HG02798 (cell line): ENCODE measurements around the gene UBAC2.
A peak's percentile ranks its signal among the peaks of the same experiment; 100 is the strongest.

Experiments
- ATAC-seq: cut with Tn5 transposase; IDR thresholded peaks from one replicate; pipeline ENCODE4 v1.9.1; 2021; ENCODE audit warnings: mild to moderate bottlenecking; ENCODE audit not compliant: unreplicated experiment, poor library complexity

Gene UBAC2

DNA sequence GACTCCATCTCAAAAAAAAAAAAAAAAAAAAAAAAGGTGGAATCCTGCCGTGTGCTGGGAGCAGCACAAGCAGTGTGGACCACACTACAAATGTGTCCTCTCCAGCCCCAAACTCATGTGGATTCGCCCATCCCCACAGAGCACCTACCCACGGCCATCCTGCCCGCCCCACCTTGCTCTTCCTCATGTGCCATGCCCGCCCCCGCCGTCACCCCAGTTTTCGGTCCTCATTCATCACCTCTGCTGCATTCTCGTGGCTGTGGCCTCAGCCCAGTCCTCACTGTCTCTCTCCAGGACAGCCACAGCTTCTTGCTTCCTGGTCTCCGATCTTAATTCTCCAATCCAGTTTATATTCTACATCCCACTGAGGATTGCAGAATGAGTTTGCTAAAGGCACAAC, 220.6 kb downstream of the UBAC2 start:
- ATAC-seq, result no peak

DNA sequence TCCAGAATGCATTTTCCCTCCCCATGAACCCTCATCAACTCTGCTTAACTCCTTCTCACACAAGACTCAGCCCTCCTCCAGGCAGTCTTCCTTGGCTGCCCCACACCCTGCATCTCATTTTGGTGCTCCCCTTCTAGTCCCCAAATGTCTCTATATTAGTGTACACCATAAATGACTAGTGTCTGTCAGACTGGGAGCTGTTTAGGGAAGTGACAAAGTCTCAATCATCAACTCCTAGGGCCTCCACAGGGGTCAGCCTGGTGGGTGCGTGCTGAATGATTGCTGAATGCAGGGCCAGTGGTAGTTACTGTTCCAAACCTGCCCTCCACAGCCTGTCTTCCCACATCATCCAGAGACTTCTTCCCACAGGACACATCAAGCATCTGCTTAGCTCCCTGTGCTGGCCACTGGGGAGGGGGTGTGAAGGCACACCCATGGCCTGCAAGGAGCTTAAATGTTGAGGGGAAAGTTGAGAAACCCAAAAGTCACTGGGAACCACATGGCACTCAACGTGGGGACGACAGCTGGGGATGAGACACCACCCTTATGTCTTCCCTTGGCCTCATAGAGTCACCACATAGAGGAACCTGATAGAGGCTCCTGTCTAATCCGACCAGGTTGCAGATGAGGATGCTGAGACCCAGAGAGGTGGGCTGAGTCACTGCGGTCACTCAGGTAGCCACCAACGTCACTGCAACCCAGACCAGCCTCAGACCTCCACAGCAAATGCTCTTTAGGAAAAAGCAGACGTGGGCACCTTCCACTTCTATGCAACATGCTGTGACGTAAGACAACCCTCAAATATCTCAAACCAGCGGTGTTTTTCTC, 221.3 kb downstream of the UBAC2 start:
- ATAC-seq, result no peak

DNA sequence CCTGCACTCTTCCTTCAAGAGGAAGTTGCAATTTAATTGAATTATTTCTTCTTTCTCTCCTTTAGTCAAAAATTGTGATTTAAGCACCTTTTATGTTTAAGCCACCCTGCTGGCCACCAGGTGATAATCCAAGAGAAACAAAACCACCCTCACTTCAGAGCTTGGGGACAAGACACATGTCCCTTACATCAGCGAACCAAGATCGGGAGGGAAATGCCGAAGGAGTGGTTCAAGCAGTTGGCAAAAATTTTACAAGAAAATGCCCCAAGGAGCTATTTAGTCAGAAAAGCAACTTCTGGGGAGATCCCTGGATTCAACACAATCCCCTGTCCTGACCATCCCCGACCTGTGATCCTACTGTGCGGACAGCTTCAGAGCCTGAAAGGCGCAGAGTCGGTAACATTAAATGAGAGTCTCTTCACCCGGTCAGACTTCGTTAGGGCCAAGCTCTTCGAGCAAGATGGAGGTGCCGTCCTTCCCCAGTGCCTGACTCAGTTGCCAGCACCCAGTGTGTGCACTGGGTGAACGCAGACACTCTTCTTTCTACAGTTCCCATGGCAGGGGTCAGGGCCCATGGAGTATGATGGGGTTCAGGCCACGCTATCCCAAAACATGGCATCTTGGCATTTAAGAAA, 222.0 kb downstream of the UBAC2 start:
- ATAC-seq, result no peak

DNA sequence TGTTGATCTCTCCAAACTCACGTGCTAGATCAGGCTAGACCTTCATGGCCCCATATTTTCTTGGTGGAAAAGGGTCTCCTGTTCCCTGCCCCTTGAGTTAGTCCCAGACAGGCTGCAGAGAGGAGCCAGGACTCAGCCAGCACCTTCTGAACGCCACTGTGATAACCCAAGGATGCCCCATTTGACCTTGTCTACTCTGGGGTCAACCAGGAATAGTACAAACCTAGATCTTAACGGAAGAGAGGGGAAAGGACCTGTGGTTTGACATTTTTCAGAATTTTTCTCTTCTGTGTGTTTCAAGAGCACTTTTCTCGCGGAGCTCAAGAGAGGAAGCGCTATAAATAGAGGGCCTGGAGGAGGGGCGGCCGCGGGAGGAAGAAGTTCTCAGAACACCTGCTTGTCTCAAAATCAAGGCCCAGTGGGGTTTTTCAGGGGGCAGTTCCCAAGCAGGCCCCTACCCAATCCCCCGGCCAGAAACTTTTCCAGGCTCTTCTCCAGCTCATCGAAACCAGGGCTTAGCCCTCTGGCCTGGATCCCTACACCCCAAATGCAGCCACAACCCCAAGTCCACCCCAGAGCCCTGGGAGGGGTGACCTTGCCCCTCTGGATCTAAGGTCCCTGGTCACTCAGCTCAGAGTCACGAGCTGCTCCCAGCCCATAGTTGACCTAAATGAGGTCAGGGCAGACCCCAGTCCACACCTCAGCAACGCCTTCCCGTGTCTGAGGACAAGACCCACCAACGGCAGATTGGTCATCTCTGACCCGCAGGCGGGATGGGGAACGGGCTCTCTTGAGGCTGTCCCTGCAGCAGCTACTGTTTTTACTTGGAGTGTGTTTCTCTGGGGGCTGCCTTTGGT, 225.1 kb downstream of the UBAC2 start:
- peak; percentile 68 for ATAC-seq

DNA sequence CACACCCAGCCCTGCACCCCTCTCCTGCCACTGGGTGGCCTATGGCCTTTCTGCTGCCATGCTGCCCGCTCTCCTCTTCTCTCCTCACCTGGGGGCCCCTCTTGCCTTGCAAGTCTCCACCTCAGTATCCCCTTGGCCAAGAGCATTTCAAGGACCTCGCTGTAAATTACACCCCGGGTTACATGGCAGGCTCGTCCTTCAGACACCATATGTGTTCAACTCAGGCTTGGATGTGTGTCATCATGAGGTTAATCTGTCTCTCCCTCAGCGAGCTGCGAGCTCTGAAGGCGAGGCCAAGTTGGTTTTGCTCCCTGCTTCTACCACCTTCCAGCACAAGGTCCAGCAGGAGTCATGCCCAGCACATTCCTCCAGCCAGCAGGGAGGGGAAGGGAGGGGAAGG, 225.8 kb downstream of the UBAC2 start:
- no peak for ATAC-seq

DNA sequence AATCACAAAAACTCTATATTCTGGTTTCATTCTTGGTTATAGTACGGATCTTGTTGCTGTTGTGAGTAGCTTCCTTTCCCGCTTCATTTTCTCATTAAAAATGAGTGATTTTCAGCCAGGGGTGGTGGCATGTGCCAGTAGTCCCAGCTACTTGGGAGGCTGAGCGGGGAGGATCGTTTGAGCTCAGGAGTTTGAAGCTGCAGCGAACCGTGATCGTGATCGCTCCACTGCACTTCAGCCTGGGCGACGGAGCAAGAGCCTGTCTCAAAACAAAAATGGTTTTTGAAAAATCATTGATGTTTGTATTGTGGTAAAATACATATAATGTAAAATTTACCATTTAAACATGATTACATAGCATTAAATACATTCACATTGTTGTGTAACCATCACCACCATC, 229.0 kb downstream of the UBAC2 start:
- no peak for ATAC-seq

DNA sequence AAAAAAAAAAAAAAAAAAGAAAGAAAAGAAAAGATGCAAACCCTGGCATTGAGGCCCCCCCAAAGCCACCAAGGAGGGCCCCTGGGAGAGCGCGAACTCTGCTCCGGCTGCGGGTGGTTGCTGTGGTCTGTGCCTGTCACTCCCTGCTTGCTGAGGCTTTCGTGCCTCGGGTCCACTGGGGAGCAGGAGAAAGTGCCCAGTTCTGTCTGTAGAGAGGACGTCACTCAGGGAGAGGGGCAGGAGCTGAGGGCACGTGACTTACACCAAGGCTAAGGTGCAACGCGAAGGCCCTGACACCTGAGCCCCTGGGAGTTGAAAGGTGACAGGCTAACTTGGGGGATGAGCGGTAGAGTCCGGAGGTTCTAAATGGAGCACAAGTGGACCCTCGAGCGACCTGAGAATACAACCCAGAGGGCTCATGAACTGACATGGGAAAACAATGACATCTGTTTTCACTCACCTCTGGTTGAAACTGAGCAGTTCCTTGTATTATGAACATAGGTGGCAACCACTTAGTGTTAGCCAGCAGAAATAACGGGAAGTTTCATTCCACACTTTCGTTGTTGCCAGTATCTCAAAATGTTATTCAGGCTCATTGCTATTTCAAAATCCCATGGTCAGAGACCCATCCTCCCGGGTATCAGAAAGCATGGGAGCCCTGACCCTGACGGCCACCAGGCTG, 231.4 kb downstream of the UBAC2 start:
- peak; percentile 21 for ATAC-seq

DNA sequence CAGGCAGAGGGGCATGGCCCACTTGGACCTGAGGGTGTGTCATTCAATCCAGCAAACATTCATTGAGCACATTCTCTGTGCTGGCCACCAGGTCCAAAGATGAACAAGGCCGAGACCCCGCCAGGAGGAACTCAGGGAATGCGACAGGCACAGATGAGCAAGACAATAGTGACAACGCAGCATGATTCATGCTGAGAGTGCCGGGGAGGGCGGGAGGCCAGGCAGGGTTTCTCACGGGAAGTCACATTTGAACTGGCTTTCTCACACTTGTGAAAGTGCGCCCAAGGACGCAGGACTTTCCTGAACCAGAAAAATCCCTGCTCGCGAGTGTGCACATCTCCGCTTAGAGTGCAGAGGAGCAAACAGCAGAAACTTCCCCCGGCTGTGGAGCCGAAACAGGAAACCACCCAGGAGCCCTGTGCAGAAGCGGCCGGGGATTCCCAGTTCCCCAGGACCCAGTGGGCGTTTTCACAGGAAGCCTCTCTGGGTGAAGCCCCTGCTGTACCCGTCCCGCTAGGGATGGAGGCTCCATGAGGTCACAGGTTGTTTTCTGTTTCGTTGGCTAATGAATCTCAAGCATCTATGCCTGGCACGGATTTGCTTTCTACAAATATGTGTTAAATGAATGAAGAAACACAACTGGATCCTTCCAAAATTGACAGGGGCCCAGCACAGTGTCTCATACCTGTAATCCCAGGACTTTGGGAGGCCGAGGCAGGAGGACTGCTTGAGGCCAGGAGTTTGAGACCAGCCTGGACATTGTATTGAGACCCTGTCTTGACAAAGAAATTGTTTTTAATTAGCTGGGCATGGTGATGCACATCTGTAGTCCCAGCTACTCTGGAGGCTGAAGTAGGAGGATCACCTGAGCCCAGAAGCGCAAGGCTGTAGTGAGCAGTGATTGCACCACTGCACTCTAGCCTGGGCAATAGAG, 232.2 kb downstream of the UBAC2 start:
- peak; percentile 53 for ATAC-seq

DNA sequence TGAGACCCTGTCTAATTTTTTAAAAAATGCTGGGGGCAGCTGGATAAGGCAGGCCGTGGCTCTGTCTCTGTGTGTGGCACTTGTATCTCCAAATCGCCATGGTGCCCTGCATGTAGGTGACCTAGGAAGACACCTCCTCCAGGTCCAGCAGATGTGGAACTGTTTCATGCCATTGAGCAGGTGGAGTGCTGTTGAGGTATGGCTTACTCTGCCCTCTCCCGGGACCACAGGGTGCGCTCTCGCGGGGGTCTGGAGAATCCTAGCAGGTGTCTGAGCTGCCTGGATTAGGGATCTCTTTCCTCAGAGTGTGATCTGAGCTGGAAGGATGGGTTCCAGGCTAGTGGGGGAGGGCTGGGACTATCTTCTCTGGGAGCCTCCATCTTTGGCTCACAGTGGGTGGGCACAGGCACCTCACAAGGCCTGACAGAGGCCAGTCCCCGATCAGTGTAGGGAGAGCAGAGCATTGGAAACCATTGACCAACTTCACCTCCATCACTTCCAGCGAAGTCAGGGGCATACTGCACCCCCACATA, 233.0 kb downstream of the UBAC2 start:
- no peak for ATAC-seq

DNA sequence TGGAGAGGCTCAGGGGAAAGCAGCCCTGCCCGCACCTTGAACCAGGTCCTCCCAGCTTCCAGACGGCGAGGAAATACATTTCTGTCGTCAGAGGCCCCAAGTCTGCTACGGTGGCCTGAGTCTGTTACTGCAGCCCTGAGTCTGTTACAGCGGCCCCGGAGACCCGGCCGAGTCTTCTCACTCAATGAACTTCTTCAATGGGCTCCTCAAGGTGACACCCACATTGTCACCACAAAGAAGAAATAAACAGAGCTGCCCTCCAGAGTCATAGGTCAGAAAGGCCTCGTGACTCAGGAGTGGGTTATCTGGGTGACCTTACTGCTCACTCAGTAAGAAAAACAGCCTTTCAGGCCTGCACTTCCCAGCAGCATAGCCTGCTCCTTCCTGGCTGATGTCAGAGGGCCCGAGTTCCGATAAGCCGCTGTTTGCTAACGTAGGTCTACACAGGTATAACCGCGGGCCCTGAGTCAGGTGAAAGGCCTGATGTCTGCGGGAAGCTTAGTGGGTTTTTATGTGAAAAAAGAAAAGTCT, 233.7 kb downstream of the UBAC2 start:
- ATAC-seq, result peak; percentile 47

DNA sequence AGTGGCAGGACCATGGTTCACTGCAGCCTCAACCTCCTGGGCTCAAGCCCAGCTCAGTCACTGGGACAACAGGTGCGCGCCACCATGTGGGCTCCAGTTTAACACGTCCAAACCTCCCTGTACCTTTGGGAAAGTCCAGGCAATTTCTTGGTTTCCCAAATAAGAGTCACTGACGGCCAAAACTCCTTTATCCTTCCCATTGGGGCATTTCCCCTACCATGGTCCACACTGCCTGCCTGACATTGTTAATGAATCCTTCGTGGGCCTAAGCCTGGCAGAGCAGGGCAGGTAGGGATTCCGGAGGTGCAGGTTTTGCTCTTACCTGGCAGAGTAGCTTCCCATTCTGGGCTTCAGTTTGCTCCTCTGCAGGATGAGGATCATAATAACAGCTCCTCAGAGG, 234.5 kb downstream of the UBAC2 start:
- no peak for ATAC-seq

DNA sequence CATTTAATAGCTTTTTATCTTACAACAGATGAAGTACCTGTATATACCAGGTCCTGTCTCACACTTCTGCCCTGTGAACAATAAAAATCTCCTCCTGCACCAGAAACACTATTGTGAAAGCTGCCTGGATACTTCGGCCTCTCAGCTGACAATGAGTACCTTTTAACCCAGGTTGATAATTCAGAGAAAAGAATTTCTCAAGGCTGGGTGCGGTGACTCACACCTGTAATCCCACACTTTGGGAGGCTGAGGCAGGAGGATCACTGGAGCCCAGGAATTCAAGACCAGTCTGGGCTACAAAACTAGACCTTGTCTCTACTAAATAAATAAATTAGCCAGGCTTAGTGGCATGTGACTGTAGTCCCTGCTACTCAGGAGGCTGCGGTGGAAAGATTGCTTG, 235.3 kb downstream of the UBAC2 start:
- no peak for ATAC-seq
